ENCODE measurements around the gene STIM2.

DNA sequence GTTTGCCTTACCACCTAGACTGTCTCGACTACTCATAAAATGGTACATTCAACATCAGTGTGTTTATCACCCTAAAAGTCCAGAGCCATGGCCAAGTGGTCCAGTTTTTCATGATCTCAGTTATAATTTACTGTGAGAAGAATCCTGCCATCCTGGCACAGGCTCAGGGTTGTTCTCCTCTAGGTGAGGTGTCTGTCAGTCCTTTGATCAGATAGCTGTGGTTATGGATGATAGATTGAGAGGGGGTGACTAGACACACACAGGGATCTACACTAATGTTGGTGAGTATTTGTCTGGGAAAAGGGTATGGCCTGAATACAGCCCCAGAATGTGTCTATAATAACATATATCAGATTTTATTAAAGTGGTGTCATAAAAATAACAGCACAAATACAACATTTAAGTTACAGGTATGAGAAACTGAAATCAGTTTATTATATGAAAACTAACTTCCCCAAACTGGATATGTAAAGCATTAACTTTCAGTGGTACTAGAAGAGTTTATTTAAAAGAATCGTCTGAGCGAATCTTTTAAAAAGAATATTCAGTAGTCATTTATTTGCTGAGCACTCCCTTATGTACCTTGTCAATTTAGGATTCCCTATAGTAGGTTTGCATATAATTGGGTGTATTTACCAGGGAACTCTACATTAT lies 93.3 kb downstream of the STIM2 start:
- TF ChIP-seq, protein P1, sequence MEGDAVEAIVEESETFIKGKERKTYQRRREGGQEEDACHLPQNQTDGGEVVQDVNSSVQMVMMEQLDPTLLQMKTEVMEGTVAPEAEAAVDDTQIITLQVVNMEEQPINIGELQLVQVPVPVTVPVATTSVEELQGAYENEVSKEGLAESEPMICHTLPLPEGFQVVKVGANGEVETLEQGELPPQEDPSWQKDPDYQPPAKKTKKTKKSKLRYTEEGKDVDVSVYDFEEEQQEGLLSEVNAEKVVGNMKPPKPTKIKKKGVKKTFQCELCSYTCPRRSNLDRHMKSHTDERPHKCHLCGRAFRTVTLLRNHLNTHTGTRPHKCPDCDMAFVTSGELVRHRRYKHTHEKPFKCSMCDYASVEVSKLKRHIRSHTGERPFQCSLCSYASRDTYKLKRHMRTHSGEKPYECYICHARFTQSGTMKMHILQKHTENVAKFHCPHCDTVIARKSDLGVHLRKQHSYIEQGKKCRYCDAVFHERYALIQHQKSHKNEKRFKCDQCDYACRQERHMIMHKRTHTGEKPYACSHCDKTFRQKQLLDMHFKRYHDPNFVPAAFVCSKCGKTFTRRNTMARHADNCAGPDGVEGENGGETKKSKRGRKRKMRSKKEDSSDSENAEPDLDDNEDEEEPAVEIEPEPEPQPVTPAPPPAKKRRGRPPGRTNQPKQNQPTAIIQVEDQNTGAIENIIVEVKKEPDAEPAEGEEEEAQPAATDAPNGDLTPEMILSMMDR (IDR thresholded peaks at IDR 0.05), result no peak
- no peak for TF ChIP-seq POLR2AphosphoS5 (IDR thresholded peaks at IDR 0.05)

Measured in transverse colon (tissue), 4 donors.